Superior temporal gyrus (tissue), 1 donor: Measurements from ENCODE around the gene SPRED3.
"Not testable (repeated sequence)": the region's sequence is repeated elsewhere in the genome, so short reads cannot be mapped to it uniquely, and the experiment has no call there.

Source experiments
- DNase-seq: peaks from one replicate; pipeline ENCODE4 v3.0.0-alpha.2; 2016; ENCODE audit errors: extremely low spot score

The SPRED3 gene

GRCh38 chr19:38417544-38418506 lies 29.3 kb downstream of the SPRED3 start:
- DNase-seq = no peak

GRCh38 chr19:38420935-38421334 lies 32.4 kb downstream of the SPRED3 start:
- no peak for DNase-seq

- DNase-seq = no peak
Observed at GRCh38 chr19:38421856-38422255, 33.4 kb downstream of the SPRED3 start.

GRCh38 chr19:38422438-38422837 lies 33.9 kb downstream of the SPRED3 start:
- no peak for DNase-seq

GRCh38 chr19:38424272-38424671 lies 35.8 kb downstream of the SPRED3 start:
- DNase-seq = no peak

- no peak for DNase-seq
Observed at GRCh38 chr19:38425222-38425809, 36.8 kb downstream of the SPRED3 start.

DNA sequence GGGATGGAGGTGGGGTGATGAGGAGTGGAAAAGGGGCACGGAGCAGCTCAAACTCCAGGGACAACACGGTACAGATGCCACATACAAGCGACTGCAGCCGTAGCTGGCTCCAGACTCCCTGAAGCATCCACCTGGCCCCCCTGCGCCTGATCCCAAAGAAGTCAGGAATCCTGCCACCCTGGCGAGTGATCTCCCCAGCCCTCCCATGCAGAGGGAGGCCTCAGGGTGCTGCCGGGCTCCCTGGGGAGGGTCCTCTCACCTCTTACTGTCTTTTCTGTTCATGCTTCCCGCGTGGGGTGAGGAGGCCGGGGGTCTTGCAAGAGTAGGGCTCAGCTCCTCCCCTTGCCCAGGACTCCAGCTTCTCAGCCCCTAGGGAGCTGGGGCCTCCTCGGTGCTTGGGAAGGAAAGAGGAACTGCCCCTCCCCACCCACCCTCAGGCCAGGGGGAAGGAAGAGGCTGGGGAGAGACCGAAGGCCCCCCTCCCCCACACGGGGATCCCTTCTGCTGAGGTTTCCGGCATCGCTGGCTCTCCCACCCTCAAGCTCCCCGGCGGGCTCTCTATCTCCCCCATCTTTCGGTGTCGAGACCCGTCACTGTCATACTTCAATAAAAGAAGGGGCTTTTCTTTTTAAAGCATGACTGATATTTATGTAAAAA lies 37.4 kb downstream of the SPRED3 start, which contains the start of gene RASGRP4:
Gene RASGRP4, minus strand, starts transcription at position 410 of the 657 bp plus-strand sequence. Its CDS starts 128 bp downstream, at position 282.
- no peak for DNase-seq

- DNase-seq = not testable (repeated sequence)
Observed at GRCh38 chr19:38427035-38427677, 38.7 kb downstream of the SPRED3 start.

DNA sequence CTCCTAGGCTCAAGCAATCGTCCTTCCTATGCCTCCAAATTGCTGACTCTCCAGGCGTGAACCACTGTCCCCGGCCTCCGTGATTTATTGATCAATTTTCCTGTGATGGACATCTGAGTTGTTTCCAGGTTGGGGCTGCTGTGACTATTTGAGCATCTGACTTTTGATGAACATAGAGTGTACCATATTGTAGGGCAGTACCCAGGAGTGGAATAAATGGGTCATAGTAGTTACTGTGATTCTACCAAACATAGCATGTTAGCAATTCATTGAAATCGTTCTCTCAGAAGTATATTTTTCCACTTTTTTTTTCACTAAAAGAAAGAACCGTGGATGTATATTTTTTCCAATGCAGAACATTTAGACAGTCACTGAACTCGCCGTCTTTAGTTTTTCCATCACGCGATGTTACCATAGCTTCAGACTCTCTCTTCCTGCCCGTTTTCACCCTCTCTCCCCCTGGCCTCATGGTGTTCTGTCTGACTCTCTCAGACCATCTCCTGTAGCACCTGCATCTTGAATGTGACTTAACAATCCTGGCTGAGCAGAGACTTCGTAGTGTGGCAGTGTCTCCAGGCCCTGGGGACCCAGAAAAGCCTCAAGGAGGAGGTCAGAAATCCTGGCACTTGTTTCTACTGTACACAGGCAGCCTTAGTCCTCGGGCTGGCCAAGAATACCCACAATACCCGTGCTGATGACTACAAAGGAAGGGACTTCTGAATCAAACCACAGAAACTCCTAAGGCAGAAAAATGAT lies 40.7 kb downstream of the SPRED3 start:
- no peak for DNase-seq

DNA sequence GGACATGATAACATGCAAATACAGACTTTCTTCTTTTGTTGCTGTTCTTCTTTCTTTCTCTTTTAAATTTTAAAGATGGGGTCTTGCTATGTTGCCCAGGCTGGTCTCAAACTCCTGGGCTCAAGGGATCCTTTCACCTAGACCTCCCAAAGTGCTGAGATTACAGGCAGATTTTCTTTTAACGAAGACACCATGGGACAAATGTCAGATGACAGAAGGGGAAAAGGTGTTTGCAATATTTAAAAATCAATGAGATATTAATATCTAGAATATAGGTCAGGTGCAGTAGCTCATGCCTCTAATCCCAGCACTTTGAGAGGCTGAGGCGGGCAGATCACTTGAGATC lies 41.3 kb downstream of the SPRED3 start:
- DNase-seq = no peak

GRCh38 chr19:38430931-38431330 lies 42.4 kb downstream of the SPRED3 start:
- no peak for DNase-seq

GRCh38 chr19:38433268-38433733 lies 44.8 kb downstream of the SPRED3 start, which contains the start of gene RYR1:
TSS of gene RYR1 (plus strand) at chr19:38433691. CDS start at chr19:38433830, 139 bp downstream.
- DNase-seq = peak; percentile 23

DNA sequence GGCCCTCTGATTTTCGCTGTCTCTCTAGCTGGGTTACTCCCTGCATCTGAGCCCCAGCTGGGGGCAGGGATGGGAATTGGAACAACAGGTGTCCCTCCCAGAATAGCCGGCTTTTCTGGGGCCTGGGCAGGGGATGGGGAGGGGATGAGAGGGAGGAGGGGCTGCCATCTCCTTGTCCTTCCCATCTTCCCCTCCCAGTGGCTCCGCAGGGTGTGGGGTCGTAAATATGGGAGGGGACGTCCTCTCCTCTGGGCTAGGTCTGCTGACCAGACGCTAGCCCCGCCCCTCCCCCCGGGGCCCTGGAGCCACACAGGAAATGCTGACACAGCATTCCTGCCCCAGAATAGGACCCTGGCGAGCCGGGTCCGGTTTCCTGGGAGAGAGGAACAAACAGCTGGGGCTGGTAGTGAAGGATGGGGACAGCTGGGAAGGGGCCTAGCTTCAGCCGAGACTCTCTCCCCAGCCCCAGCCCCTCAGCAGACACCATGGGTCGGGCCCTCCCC lies 46.1 kb downstream of the SPRED3 start:
- no peak for DNase-seq

- no peak for DNase-seq
Observed at GRCh38 chr19:38437295-38437694, 48.8 kb downstream of the SPRED3 start.

DNA sequence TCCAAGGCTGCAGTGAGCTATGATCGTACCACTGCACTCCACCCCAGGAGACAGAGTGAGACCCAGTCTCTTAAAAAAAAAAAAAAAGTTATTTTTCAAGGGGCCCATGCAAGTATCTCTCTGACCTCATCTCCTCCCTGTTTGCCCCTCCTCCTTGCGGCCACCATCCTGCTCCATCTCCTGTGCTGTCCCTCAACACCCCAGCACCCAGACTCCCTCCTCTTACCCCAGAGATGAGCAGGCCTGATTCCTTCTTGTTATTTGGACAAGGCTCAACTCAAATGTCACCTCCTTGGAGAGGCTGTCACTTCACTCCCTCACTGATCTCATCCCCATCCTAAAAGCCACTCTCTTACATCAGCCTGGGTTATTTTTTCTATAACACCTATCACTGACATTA lies 49.4 kb downstream of the SPRED3 start:
- DNase-seq = no peak

GRCh38 chr19:38440592-38440991 lies 52.1 kb downstream of the SPRED3 start:
- no peak for DNase-seq

- DNase-seq = no peak
Observed at GRCh38 chr19:38441657-38442348, 53.3 kb downstream of the SPRED3 start.

DNA sequence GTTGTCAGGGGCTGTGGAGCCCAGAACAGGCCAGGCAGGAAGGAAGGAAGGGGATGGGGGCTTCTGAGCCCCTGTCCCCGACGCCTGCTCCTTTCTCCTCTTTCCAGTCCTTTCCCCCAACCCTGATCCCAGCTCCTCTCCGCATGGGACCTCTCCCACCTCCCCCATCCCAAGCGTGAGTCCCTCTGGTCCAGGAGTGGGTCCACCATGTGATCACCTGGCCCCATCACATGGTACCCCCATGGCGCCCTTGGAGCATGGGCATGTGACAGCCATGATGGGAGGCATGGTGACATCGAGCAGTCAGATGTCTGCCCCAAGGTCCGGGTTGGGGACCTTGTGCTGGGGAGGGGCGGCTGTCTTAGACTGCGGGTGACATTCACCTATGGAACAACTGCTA lies 54.2 kb downstream of the SPRED3 start:
- no peak for DNase-seq

- no peak for DNase-seq
Observed at GRCh38 chr19:38443458-38443999, 55.0 kb downstream of the SPRED3 start.

DNA sequence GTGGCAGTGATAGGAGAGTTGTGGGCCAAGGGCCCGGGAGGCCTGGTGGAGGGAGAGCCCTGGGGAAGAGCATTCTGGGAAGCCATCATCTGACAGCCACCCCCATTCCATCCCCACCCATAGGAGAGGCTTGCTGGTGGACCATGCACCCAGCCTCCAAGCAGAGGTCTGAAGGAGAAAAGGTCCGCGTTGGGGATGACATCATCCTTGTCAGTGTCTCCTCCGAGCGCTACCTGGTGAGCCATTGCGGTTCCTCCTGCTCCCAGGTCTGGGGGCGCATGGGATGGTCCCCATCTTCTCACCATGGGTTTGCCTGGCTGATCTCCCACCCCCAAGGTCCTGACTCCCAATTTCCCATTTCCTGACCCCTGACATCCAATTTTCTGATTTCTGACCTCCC lies 55.5 kb downstream of the SPRED3 start:
- DNase-seq = no peak
